Activated gamma-delta T cell treated with anti-CD3 and anti-CD28 coated beads, Interleukin-2, amount 50 U/mL, for 16 hours (primary cell): ENCODE data around the gene ZCRB1.

Experiments used
- DNase-seq: peaks from one replicate; pipeline ENCODE4 v3.0.0-alpha.2; 2020; ENCODE audit warnings: low read depth

ZCRB1 gene

DNA sequence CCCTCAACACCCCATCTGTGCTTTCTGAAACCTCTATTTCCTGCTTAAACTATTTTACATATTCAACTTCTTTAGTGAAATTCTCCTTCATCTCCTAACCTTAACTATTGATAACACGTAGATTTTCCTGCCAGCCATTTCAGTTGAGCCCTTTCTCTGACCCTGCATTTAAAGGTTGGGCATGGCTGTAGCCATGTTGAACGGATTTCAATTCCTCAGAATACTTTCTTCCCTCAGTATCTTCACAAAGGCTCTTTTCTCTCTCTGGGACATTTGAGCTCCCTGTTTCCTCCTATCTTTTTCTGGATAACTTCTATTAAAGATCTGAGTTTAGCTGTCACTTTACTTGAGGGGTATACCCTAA, 1.3 kb upstream of the ZCRB1 start:
- DNase-seq, result no peak

- DNase-seq, result no peak
Measured at GRCh38 chr12:42326541-42327226, 790 bp upstream of the ZCRB1 start.

DNA sequence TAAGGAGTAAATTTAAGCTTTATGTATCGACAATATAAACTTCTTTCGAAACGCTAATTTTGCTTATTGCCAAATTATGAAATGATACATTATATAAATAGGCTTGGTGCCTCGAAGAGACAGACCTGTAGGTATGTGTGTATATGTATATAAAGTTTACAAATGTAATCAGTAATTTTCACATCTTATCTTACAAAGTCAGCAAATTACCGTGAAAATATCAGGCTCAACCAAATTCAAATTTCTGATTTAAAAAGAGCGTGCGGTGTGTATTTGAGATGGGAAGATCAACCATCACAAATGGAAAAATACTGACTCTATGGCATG, 605 bp downstream of the ZCRB1 start:
- DNase-seq, result no peak

DNA sequence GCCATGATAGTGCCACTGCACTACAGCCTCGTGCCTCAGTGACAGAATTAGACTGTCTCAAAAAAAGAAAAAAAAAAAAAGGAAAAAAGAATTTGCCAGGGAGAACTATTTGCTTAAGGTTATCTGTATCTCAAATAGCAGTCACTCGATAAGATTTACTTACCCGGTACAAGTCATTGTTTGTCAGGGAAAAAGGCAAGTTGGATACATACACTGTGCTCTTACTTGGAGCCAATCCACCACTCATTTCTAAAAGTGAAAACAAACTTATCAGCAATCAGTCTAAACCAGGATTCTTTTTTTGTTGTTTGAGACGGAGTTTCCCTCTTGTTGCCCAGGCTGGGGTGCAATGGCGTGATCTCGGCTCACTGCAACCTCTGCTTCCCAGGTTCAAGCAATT, 2.0 kb downstream of the ZCRB1 start:
- no peak for DNase-seq

DNA sequence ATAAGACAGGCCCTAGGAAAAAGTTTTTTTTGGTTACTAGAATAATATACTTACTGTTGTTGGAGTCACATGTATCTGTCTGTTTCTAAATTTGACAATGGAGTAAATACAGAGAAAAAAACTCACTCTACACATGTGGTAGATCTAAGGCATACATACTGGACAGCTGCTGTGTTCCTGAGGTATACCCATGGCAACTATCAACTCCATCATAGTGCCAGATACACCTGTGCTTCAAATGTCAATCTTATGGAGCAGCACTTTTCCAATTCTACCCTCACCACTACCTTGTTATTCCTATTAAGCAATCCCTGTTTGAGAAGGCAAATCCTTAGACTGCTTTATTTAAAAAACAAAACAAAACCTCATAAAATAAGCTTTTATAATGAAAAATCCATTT, 3.3 kb downstream of the ZCRB1 start:
- no peak for DNase-seq

DNA sequence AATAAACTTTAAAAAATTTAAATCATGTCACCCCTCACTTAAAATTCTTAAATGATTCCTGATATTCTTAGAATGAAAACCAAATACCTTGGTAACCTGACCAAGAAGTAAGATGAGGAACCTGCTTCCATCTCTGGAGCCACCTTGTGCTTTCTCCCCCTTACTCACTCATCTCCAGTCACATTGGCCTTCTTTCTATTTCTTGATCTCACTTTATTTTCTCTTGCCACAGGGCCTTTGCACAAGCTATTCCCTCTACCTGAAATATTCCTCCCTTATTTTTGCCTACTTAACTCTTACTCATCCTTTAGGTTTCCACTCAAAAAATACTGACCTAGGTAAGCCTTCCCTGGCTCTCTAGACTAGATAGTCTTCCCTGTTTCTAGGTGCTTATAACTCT, 5.1 kb downstream of the ZCRB1 start:
- DNase-seq, result no peak

- no peak for DNase-seq
Measured at GRCh38 chr12:42315108-42315507, 10.8 kb downstream of the ZCRB1 start.

DNA sequence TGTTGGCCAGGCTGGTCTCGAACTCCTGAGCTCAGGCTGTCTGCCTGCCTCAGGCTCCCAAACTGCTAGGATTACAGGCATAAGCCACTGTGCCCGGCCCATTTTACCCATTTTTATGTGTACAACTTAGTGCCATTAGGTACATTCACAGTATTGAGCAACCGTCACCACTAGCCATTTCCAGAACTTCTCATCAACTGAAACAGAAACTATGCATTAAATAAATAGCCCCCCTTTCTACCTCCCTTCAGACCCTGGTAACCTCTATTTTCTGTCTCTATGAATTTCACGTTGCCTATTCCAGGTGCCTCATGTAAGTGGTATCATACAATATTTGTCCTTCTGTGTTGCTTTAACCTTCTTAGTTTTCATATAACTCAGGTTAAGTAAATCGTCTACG, 15.9 kb downstream of the ZCRB1 start:
- no peak for DNase-seq

- DNase-seq, result no peak
Measured at GRCh38 chr12:42308390-42308789, 17.5 kb downstream of the ZCRB1 start.

DNA sequence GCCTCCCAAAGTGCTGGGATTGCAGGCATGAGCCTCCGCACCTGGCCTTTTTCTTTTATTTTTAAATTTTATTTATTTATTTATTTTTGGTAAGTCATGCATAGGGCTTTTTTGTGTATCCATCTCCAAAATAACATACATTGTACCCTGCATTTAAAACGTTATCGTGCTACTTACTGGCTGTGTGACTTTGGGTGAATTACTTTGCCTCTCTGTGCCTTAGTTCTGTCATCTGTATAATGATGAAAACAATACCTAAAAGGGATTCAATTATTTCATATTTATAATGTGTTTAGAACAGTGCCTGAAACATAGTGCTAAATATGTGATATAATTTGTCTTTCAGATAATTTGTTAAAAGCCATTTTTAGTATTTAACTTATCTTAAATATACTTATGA, 19.6 kb downstream of the ZCRB1 start:
- DNase-seq, result no peak

GRCh38 chr12:42299392-42300308, 26.2 kb downstream of the ZCRB1 start:
- DNase-seq, result peak; percentile 35

- DNase-seq, result no peak
Measured at GRCh38 chr12:42298887-42299286, 27.0 kb downstream of the ZCRB1 start.

DNA sequence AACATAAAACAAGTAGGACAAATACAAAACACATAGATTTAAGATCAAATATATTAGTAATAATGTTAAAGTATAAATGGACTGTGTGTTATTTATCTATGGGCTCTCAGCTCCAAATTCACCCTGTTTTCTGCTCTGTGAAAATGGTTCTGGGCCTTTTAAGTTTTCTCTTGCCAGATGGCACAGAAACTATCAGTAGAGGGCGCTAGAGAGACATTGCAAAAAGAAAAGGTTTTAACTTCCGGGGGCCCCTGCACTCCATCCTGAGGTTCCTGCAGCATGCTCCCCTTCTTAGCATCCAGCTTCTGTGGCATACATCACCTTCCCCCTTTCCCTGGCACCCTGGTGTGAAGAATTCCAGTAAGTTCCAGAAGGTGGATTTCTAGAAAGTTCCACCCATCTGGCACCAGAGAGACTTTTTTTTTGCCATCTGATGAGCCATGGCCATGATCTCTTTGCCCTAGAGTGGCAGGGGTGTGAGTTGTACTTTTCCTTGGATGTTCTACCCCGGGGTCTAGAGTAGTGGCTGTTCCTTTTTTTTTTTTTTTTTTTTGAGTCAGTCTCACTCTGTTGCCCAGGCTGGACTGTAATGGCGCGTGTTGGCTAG, 29.3 kb downstream of the ZCRB1 start:
- DNase-seq, result no peak

DNA sequence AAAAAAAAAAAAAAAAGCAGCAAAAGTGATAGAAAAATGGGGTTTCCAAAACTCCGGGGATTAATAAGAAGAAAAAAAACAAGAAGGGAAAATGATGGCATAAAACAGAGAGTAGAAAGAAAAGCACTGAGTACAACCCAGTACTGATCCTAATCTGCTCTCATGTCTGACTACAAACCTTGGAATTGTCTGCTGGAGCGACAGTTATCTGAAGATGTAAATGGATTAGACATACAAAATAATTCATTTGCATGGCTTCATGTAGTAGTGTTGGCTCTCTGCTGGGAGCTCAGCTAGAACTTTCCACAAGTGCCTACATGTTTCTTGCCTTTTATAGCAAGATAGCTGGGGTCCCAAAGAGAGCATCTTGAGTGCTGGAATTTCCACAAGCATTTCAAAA, 34.2 kb downstream of the ZCRB1 start:
- no peak for DNase-seq

- DNase-seq, result no peak
Measured at GRCh38 chr12:42288544-42288943, 37.4 kb downstream of the ZCRB1 start.

- DNase-seq, result no peak
Measured at GRCh38 chr12:42286741-42287140, 39.2 kb downstream of the ZCRB1 start.

GRCh38 chr12:42285431-42285830, 40.5 kb downstream of the ZCRB1 start:
- DNase-seq, result no peak

GRCh38 chr12:42284876-42285275, 41.0 kb downstream of the ZCRB1 start:
- DNase-seq, result no peak

DNA sequence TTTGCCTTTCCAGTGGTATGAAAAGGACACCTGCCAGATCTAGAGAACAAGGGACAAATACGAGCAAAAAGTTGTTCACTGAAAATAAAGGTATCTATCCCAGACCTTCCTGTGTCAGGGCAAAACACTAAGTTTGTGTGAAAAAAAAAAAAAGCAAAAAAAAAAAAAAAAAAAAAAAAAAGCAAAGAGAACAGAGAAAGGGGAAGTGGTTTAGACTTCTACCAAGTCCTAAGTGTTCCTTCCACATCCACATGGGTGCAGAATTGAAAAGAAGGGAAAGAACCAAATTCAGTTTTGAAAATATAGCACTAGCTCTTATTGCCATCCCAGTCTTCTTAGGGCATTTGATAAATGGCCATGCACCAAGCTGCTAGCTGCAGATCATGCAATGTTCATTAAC, 41.7 kb downstream of the ZCRB1 start:
- DNase-seq, result no peak

DNA sequence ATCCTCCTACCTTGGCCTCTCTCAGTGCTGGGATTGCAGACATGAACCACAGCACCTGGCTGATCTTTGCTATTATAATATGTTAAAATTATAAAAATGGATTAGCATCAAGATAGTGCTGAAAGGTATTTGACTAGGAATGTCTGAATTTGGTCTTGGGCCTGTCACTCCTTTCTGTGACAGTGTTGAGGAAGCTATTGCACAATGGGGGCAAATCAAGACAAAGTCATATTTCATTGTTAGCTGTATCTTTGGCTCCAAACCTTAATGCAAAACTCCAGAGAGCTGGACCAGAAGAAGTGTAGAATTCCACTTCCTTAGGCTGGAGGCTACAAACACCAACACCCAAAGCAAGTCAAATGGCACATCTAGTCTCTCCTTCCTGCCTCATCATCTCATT, 42.2 kb downstream of the ZCRB1 start:
- DNase-seq, result no peak

- DNase-seq, result no peak
Measured at GRCh38 chr12:42282294-42282693, 43.6 kb downstream of the ZCRB1 start.

DNA sequence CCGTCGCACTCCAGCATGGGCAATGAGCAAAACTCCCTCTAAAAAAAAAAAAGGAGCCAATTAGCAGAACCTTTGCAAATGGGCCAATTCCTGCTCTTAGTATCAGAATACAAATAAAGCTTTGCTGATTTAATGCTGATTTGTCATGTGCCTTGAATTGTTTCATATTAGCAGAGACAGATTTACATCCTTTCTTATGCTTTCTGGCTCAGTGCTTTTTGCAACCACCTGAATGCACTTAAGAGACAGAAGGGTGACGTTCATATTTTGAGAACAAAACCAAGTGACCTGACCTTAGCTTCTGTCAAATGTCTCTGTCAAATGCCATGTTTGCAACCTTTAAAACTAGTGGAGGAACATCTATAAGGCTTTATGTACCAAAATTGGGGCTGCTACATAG, 44.0 kb downstream of the ZCRB1 start:
- DNase-seq, result no peak

DNA sequence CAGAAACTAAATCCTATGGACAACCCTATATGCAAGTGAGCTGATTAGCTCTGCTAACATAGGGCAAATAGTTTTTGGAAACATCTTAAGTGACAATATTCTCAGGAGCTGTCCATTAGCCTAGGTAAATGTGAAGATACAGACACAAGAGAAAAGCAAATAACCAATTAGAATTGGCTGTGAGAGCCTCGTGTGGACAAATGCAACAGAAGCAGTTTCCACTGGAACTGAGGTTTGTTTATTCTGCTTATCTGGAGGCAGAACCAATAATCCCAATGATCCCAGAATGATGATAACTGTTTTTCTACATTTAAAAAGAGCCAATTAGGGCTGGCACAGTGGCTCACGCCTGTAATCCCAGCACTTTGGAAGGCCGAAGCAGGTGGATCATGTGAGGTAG, 44.6 kb downstream of the ZCRB1 start:
- DNase-seq, result no peak
